OCI-LY7 (cell line): Measurements from ENCODE around the gene RRBP1. TPM values are rescaled to one million over a fixed set of nuclear protein-coding genes. Genes with fewer than 3 reads are reported as not detected.

Experiments used
- BruUV-seq: library from RNA; stranded (reverse); fragments of 400-500 nt; replicated peaks from 2 replicates; lab custom pipeline; 2021; lab: Mats Ljungman, UMichigan
- CTCF ChIA-PET: fragments of 300-600 bp; sonication (Branson Sonifier 250); formaldehyde crosslinking; loops from one replicate; lab custom pipeline; 2022; ENCODE audit warnings: antibody characterized with exemption; ENCODE audit not compliant: unreplicated experiment; lab: Charles Lee
- POLR2A ChIA-PET: fragments of 300-600 bp; sonication (Branson Sonifier 250); formaldehyde crosslinking; loops from one replicate; lab custom pipeline; 2022; ENCODE audit warnings: antibody characterized with exemption; lab: Charles Lee
- DNase-seq: peaks from one replicate; pipeline ENCODE4 v3.0.0-alpha.2; 2015; ENCODE audit warnings: low spot score
- H2AFZ ChIP-seq: fragments of 200-600 bp; sonication (generic), shearing (Covaris generic); 2 replicates; pipeline ENCODE4 v1.6.1; 2014; ENCODE audit warnings: mild to moderate bottlenecking, antibody characterized with exemption, low read length, moderate library complexity
- H3K27ac ChIP-seq: fragments of 200-600 bp; sonication (generic); 2 replicates; pipeline ENCODE4 v1.5.1; 2014; ENCODE audit warnings: mixed run types, low read depth, mild to moderate bottlenecking, moderate library complexity, low read length, inconsistent platforms; ENCODE audit not compliant: poor library complexity, severe bottlenecking
- H3K36me3 ChIP-seq: fragments of 200-600 bp; sonication (generic); 2 replicates; pipeline ENCODE4 v1.6.1; 2014; ENCODE audit warnings: mild to moderate bottlenecking, antibody characterized with exemption, low read length, moderate library complexity, mixed read lengths; ENCODE audit not compliant: insufficient read depth
- H3K4me1 ChIP-seq: fragments of 200-600 bp; sonication (generic); 2 replicates; pipeline ENCODE4 v1.5.1; 2014; ENCODE audit warnings: mild to moderate bottlenecking, low read length; ENCODE audit not compliant: insufficient read depth, poor library complexity, severe bottlenecking
- H3K4me2 ChIP-seq: fragments of 200-600 bp; sonication (generic); 2 replicates; pipeline ENCODE4 v1.6.1; 2014; ENCODE audit warnings: mild to moderate bottlenecking, low read length
- H3K4me3 ChIP-seq: fragments of 200-600 bp; sonication (generic); 2 replicates; pipeline ENCODE4 v1.5.1; 2014; ENCODE audit warnings: mild to moderate bottlenecking, low read depth, low read length; ENCODE audit not compliant: poor library complexity, severe bottlenecking
- H3K79me2 ChIP-seq: fragments of 200-600 bp; sonication (generic); 2 replicates; pipeline ENCODE4 v1.6.1; 2016; ENCODE audit warnings: low read depth, mild to moderate bottlenecking, low read length, moderate library complexity, mixed read lengths; ENCODE audit not compliant: insufficient read depth
- H3K9me2 ChIP-seq: fragments of 200-600 bp; sonication (generic); 2 replicates; pipeline ENCODE4 v1.6.1; 2016; ENCODE audit warnings: mild to moderate bottlenecking, low read length, mixed read lengths; ENCODE audit not compliant: insufficient read depth
- H3K9me3 ChIP-seq: fragments of 200-600 bp; sonication (generic); 2 replicates; pipeline ENCODE4 v1.6.1; 2014; ENCODE audit warnings: mild to moderate bottlenecking, mixed run types, low read length, mixed read lengths
- H4K20me1 ChIP-seq: fragments of 200-600 bp; sonication (generic); 2 replicates; pipeline ENCODE4 v1.6.1; 2014; ENCODE audit warnings: mild to moderate bottlenecking, antibody characterized with exemption, low read length, moderate library complexity, mixed read lengths; ENCODE audit not compliant: insufficient read depth
- CTCF ChIP-seq: fragments of 200-600 bp; sonication (generic); conservative IDR thresholded peaks from 2 replicates; pipeline ENCODE4 v1.5.1; 2014; ENCODE audit warnings: mild to moderate bottlenecking, antibody characterized with exemption, low read length, moderate library complexity, mixed read lengths
- EZH2phosphoT487 ChIP-seq: fragments of 200-600 bp; sonication (generic); IDR thresholded peaks from 2 replicates; pipeline ENCODE4 v1.6.1; 2018; ENCODE audit warnings: low read depth, borderline replicate concordance, mild to moderate bottlenecking, mixed run types, antibody characterized with exemption, low read length, moderate library complexity, mixed read lengths
- intact Hi-C: fragments of 100-400 bp; cut with micrococcal nuclease; formaldehyde crosslinking; loops from one replicate; pipeline ENCODE4 v1.10.0; 2022; ENCODE audit not compliant: unreplicated experiment
- total RNA-seq, 2 experiments: library from RNA; depleted of rRNA in 1 of 2; stranded (reverse); fragments of >200 nt in 1 of 2; shearing (Covaris generic) in 1 of 2; gene quantifications; 2 replicates each; pipeline ENCODE4 v1.2.3, GENCODE V29; 2014 to 2022

Gene RRBP1
- total RNA-seq, 2 experiments from 2014 or later = 13.6 to 46.3 TPM

- CTCF ChIA-PET = no interaction called here
- Histone ChIP-seq H3K27ac (no peak overlapping the region), H3K4me2 (no peak overlapping the region), H3K36me3 (no peaks in the 10 kb centered on the region), H4K20me1 (no peaks in the 10 kb centered on the region), H3K79me2 (no peaks in the 10 kb centered on the region), H3K9me3 (no peaks in the 10 kb centered on the region), H3K9me2 (no peaks in the 10 kb centered on the region), H3K4me1 (no peaks in the 10 kb centered on the region), H2AFZ (no peak overlapping the region), H3K4me3 (no peak overlapping the region)
- TF ChIP-seq EZH2phosphoT487 = no peak
- TF ChIP-seq CTCF = no peak
- intact Hi-C loops = no loop called here
- no TSS peak for BruUV-seq
- POLR2A ChIA-PET = interaction anchor here (0.5 kb wide), 1 partner anchor 372 kb away, joined by 5 read pairs; no protein-coding TSS in a partner anchor
- no peak for DNase-seq
These were observed 51.8 kb downstream of the RRBP1 start for GRCh38 chr20:17630151-17630805.

DNA sequence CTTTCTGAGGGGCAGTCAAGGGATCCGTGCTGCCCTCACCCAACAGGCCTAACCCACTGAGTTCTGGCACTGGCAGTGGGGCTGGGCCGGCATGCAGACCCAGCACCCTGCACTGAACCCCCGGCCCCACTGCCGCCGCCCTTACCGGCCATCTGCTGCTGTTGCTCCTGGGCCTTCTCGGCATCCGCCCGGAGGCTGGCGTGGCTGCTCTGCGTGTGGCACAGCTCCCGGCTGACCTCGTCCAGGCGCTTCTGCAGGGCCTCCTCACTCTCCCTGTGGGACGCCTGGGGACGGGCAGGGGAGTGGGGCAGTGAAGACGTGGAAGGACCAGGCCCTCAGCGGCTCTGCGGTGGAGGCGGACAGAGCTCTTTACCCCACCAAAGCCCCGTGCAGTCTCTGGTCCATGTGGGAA is 52.4 kb downstream of the RRBP1 start:
- Histone ChIP-seq H3K9me3 (no peaks in the 10 kb centered on the region), H3K36me3 (no peaks in the 10 kb centered on the region)
- intact Hi-C loops = no loop called here

More for the DNA sequence above, 52.4 kb downstream of the RRBP1 start:
- Histone ChIP-seq H3K4me3 (no peak overlapping the region), H4K20me1 (no peaks in the 10 kb centered on the region), H2AFZ (no peak overlapping the region), H3K4me1 (no peaks in the 10 kb centered on the region), H3K9me2 (no peaks in the 10 kb centered on the region), H3K4me2 (no peak overlapping the region), H3K27ac (no peak overlapping the region), H3K79me2 (no peaks in the 10 kb centered on the region)
- CTCF ChIA-PET = no interaction called here
- POLR2A ChIA-PET = interaction anchor here (0.5 kb wide), 1 partner anchor 373 kb away, joined by 5 read pairs; no protein-coding TSS in a partner anchor
- TF ChIP-seq EZH2phosphoT487 = no peak
- TF ChIP-seq CTCF = no peak
- no peak for DNase-seq
- BruUV-seq = no TSS peak
